PFSK-1 (cell line): ENCODE data around the gene DEGS1.

ENCODE experiments used
- FOXP2 ChIP-seq: optimal IDR thresholded peaks from 2 replicates; pipeline ENCODE3; 2011; ENCODE audit warnings: borderline replicate concordance, control low read depth, inconsistent platforms; ENCODE audit not compliant: insufficient read depth; ENCODE audit errors: extremely low read length, extremely low read depth
- POLR2AphosphoS5 ChIP-seq: IDR thresholded peaks from 2 replicates; pipeline ENCODE4 v1.6.1; 2012; ENCODE audit warnings: low read depth, mild to moderate bottlenecking, control low read depth, low read length, moderate library complexity
- REST ChIP-seq, 2 experiments: IDR thresholded peaks; 2 replicates each; pipeline versions ENCODE4 v1.6.1 to v1.8.0; 2011 to 2012; ENCODE audit warnings: low read depth in 2 of 2, low read length in 2 of 2, control low read depth in 1 of 2, inconsistent platforms in 1 of 2, mild to moderate bottlenecking in 1 of 2, moderate library complexity in 1 of 2; ENCODE audit not compliant: insufficient read depth in 1 of 2
- SIN3A ChIP-seq: IDR thresholded peaks from 2 replicates; pipeline ENCODE4 v1.6.1; 2012; ENCODE audit warnings: mild to moderate bottlenecking, low read length, moderate library complexity, borderline replicate concordance; ENCODE audit not compliant: insufficient read depth
- TAF1 ChIP-seq: IDR thresholded peaks from 2 replicates; pipeline ENCODE4 v1.6.1; 2012; ENCODE audit warnings: low read length, control low read depth, borderline replicate concordance; ENCODE audit not compliant: insufficient read depth

DNA sequence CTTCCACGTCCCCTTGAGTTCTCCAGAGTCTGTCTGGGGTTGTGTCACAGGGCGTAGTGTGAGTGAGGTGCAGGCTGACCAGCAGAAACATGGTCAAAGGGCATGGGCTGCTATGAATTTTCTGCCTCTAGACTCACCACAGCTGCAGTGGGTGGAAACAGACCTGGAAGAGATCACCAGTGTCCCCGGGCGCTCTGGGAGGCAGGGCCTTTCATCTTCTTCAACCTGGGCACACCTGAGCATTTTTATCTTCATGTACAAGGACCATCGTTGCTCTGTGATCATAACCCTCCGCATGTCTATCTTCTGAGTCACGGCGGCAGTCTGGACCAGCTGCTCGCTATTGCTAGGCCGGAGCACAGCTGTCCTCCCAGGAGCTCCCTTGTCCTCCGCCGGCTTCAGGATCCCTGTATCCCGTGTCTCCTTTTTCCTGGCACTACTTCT is 29.6 kb downstream of the DEGS1 start:
- TF ChIP-seq POLR2AphosphoS5 (no peak), REST (IDR thresholded peaks at IDR 0.05; ENCODE audit: insufficient read depth in 1 of 2, low read depth in 2 of 2, low read length in 2 of 2) (no peak), SIN3A (no peak), FOXP2 (no peak), TAF1 (no peak)
